ENCODE data around the gene DAP. TPM values are rescaled to one million over a fixed set of nuclear protein-coding genes. Genes with fewer than 3 reads are reported as not detected.

Gene DAP
- total RNA-seq, 1 experiment from 2014 or later: 47.2 TPM

DNA sequence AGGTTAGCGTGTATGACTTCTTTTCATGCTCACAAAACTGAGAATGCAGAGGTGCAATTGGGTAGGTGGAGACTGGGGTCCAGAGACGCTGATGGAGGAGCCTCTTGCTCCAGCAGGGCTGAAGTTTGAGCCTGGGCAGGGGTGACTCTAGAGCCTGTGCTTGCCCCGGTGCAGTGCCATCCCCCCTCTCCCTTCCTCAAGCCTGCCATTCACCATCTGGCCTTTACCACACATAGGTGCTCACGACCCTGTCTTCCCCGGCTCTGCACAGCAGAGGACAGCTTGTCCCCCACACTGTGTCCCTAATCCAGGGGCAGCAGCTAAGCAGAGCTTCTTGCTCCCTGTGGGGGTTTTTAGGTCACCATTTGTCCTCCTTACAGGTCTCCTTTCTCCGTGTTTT, 86.5 kb downstream of the DAP start:
- H2BK12ac ChIP-seq (ENCODE audit: insufficient read length, low read depth, low read length): no peak overlapping the region
- H3K79me2 ChIP-seq (ENCODE audit: insufficient read depth, low read length): no peaks in the 10 kb centered on the region
- DNase-seq: no peak
- H2BK15ac ChIP-seq (ENCODE audit: low read depth, low read length): no peak overlapping the region
- no peaks in the 10 kb centered on the region for H3K4me1 ChIP-seq (ENCODE audit: insufficient read depth, low read length)
- H2BK20ac ChIP-seq (ENCODE audit: low read depth, low read length, poor library complexity, severe bottlenecking): no peak overlapping the region
- no peak overlapping the region for H3K9ac ChIP-seq (ENCODE audit: extremely low read depth, insufficient read length, low read length)
- Mint-ChIP-seq H3K27me3 (ENCODE audit: low read depth) (peaks cover 21% of the 10 kb centered on the region), H3K27ac (no peak overlapping the region), H3K36me3 (ENCODE audit: insufficient read depth in 1 of 3, low read depth in 3 of 3) (peaks cover 5 to 15% (median 14%) of the 10 kb centered on the region in 3 experiments; a peak in 6 of 7 replicates), H3K4me1 (peaks cover 2 to 3% of the 10 kb centered on the region in 2 experiments; a peak in 2 of 4 replicates), H3K4me3 (no peak overlapping the region), H3K9me3 (peaks cover 0 to 5% of the 10 kb centered on the region in 2 experiments; a peak in 1 of 5 replicates)
- no peaks in the 10 kb centered on the region for H3K79me1 ChIP-seq (ENCODE audit: insufficient read depth, low read depth, low read length, poor library complexity, severe bottlenecking)
- no peak overlapping the region for H3K27ac ChIP-seq (ENCODE audit: insufficient read length, low read depth, low read length)
- H2BK120ac ChIP-seq (ENCODE audit: low read depth, low read length, poor library complexity, severe bottlenecking): no peak overlapping the region
- H3K4ac ChIP-seq (ENCODE audit: low read depth, low read length): no peak overlapping the region
- H2AFZ ChIP-seq (ENCODE audit: low read length): no peak overlapping the region
- no peaks in the 10 kb centered on the region for H4K20me1 ChIP-seq (ENCODE audit: control insufficient read depth, insufficient read depth, insufficient read length)
- H3K56ac ChIP-seq (ENCODE audit: insufficient read length, low read depth, low read length): no peak overlapping the region
- H4K91ac ChIP-seq (ENCODE audit: insufficient read length, low read depth, low read length): no peak overlapping the region
- no peaks in the 10 kb centered on the region for H3K9me3 ChIP-seq (ENCODE audit: control insufficient read depth, low read depth, low read length)
- no peak overlapping the region for H3K23ac ChIP-seq (ENCODE audit: insufficient read length, low read depth, low read length)
- H3K23me2 ChIP-seq (ENCODE audit: insufficient read length, low read depth, low read length, poor library complexity, severe bottlenecking): no peaks in the 10 kb centered on the region
- no peaks in the 10 kb centered on the region for H3K27me3 ChIP-seq (ENCODE audit: insufficient read depth, low read length)
- H3K18ac ChIP-seq (ENCODE audit: insufficient read length, low read depth, low read length): no peak overlapping the region
- no peak overlapping the region for H3K4me2 ChIP-seq (ENCODE audit: insufficient read depth, insufficient read length, low read length)
- TF ChIP-seq, protein P1, sequence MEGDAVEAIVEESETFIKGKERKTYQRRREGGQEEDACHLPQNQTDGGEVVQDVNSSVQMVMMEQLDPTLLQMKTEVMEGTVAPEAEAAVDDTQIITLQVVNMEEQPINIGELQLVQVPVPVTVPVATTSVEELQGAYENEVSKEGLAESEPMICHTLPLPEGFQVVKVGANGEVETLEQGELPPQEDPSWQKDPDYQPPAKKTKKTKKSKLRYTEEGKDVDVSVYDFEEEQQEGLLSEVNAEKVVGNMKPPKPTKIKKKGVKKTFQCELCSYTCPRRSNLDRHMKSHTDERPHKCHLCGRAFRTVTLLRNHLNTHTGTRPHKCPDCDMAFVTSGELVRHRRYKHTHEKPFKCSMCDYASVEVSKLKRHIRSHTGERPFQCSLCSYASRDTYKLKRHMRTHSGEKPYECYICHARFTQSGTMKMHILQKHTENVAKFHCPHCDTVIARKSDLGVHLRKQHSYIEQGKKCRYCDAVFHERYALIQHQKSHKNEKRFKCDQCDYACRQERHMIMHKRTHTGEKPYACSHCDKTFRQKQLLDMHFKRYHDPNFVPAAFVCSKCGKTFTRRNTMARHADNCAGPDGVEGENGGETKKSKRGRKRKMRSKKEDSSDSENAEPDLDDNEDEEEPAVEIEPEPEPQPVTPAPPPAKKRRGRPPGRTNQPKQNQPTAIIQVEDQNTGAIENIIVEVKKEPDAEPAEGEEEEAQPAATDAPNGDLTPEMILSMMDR (conservative IDR thresholded peaks at IDR 0.05): no peak
- no CpG with 5 or more reads among the region's 6 CpGs for WGBS (ENCODE audit: extremely low coverage, insufficient read length, low lambda C conversion rate)
- no peak overlapping the region for H4K8ac ChIP-seq (replicated peaks; ENCODE audit: insufficient read length, low read depth, low read length)
- no peak overlapping the region for H3K14ac ChIP-seq (ENCODE audit: insufficient read depth, low read length)
- no peak overlapping the region for H4K5ac ChIP-seq (ENCODE audit: insufficient read length, low read depth, low read length)
- H3T11ph ChIP-seq (ENCODE audit: low read length): no peak overlapping the region
- H2AK5ac ChIP-seq (ENCODE audit: insufficient read length, low read length): no peak overlapping the region
- no peak overlapping the region for H2BK5ac ChIP-seq (ENCODE audit: insufficient read length, low read length)

Measured in H9 (cell line).